CD4-positive, alpha-beta T cell treated with Interleukin-15 for 4 hours (primary cell): ENCODE data around the gene CARM1.
A peak's percentile ranks its signal among the peaks of the same experiment; 100 is the strongest.
"Not testable (repeated sequence)": the region's sequence is repeated elsewhere in the genome, so short reads cannot be mapped to it uniquely, and the experiment has no call there.

Source experiments
- DNase-seq: peaks from one replicate; pipeline ENCODE4 v3.0.0-alpha.2; 2020; ENCODE audit warnings: low spot score

CARM1 gene

GRCh38 chr19:10928563-10929401 is 57.4 kb downstream of the CARM1 start, which contains the start of the genes TIMM29 and YIPF2:
Gene TIMM29 (plus strand): TSS chr19:10928811. CDS start chr19:10928823, 12 bp downstream.
Gene YIPF2 (minus strand): TSS chr19:10928639. CDS start chr19:10928410, 229 bp downstream.
- peak; percentile 96 for DNase-seq

GRCh38 chr19:10929402-10929794 is 58.0 kb downstream of the CARM1 start:
- DNase-seq: no peak

GRCh38 chr19:10935371-10936059 is 64.2 kb downstream of the CARM1 start:
- no peak for DNase-seq

GRCh38 chr19:10936661-10937084 is 65.3 kb downstream of the CARM1 start:
- DNase-seq: peak; percentile 61

- not testable (repeated sequence) for DNase-seq
These were observed 70.3 kb downstream of the CARM1 start for GRCh38 chr19:10941649-10942048.

GRCh38 chr19:10943412-10943811 is 72.1 kb downstream of the CARM1 start:
- not testable (repeated sequence) for DNase-seq

- no peak for DNase-seq
These were observed 73.9 kb downstream of the CARM1 start for GRCh38 chr19:10945264-10945663.

- no peak for DNase-seq
These were observed 75.8 kb downstream of the CARM1 start for GRCh38 chr19:10946958-10947657.

- DNase-seq: no peak
These were observed 81.5 kb downstream of the CARM1 start for GRCh38 chr19:10952809-10953208.

- not testable (repeated sequence) for DNase-seq
These were observed 88.1 kb downstream of the CARM1 start for GRCh38 chr19:10959277-10959968.

GRCh38 chr19:10960314-10961072 is 89.1 kb downstream of the CARM1 start, which contains the start of gene SMARCA4:
Gene SMARCA4 (plus strand): TSS chr19:10961030. CDS start chr19:10984152, 23,122 bp downstream.
- DNase-seq: peak; percentile 97

GRCh38 chr19:10961073-10961860 is 89.9 kb downstream of the CARM1 start:
- DNase-seq: no peak

GRCh38 chr19:10962863-10963262 is 91.5 kb downstream of the CARM1 start:
- no peak for DNase-seq

GRCh38 chr19:10963865-10964264 is 92.5 kb downstream of the CARM1 start:
- no peak for DNase-seq

- no peak for DNase-seq
These were observed 93.5 kb downstream of the CARM1 start for GRCh38 chr19:10964903-10965302.

- no peak for DNase-seq
These were observed 94.0 kb downstream of the CARM1 start for GRCh38 chr19:10965398-10965797.

GRCh38 chr19:10966809-10967208 is 95.5 kb downstream of the CARM1 start:
- no peak for DNase-seq

- no peak for DNase-seq
These were observed 97.3 kb downstream of the CARM1 start for GRCh38 chr19:10968527-10969135.

GRCh38 chr19:10971107-10971726 is 99.9 kb downstream of the CARM1 start:
- no peak for DNase-seq
